MM.1S (cell line): ENCODE data around the gene PHB1.

Experiments used
- DNase-seq: peaks from one replicate; pipeline ENCODE4 v3.0.0-alpha.2; 2015
- H2AFZ ChIP-seq: fragments of 300-600 bp; sonication (generic); 2 replicates; pipeline ENCODE4 v1.6.0; 2016; ENCODE audit warnings: antibody characterized with exemption, low read length
- H3F3A ChIP-seq: fragments of 300-600 bp; sonication (generic); 2 replicates; pipeline ENCODE4 v1.6.1; 2016; ENCODE audit warnings: mild to moderate bottlenecking, antibody characterized with exemption, low read length, moderate library complexity, mixed read lengths; ENCODE audit not compliant: insufficient read depth
- H3K27ac ChIP-seq: fragments of 300-600 bp; sonication (generic); 2 replicates; pipeline ENCODE4 v1.5.1; 2016; ENCODE audit warnings: mild to moderate bottlenecking, low read length
- H3K27me3 ChIP-seq: fragments of 300-600 bp; sonication (generic); replicated peaks from 2 replicates; pipeline ENCODE4 v1.6.0; 2016; ENCODE audit warnings: low read length; ENCODE audit not compliant: insufficient read depth
- H3K36me3 ChIP-seq: fragments of 300-600 bp; sonication (generic); replicated peaks from 2 replicates; pipeline ENCODE4 v1.6.1; 2016; ENCODE audit warnings: mild to moderate bottlenecking, low read length, mixed read lengths; ENCODE audit not compliant: insufficient read depth
- H3K4me1 ChIP-seq: fragments of 300-600 bp; sonication (generic); 2 replicates; pipeline ENCODE4 v1.6.1; 2016; ENCODE audit warnings: low read length, mixed read lengths
- H3K4me2 ChIP-seq: fragments of 300-600 bp; sonication (generic); 2 replicates; pipeline ENCODE4 v1.6.0; 2016; ENCODE audit warnings: low read depth, low read length
- H3K4me3 ChIP-seq: fragments of 300-600 bp; sonication (generic); 2 replicates; pipeline ENCODE4 v1.5.1; 2016; ENCODE audit warnings: low read length, mixed read lengths
- H3K79me2 ChIP-seq: fragments of 300-600 bp; sonication (generic); 2 replicates; pipeline ENCODE4 v1.6.1; 2016; ENCODE audit warnings: mixed run types, low read length, mixed read lengths
- H3K9ac ChIP-seq: fragments of 300-600 bp; sonication (generic); 2 replicates; pipeline ENCODE4 v1.6.1; 2016; ENCODE audit warnings: low read length, mixed read lengths
- H3K9me2 ChIP-seq: fragments of 300-600 bp; sonication (generic); replicated peaks from 2 replicates; pipeline ENCODE4 v1.6.1; 2016; ENCODE audit warnings: mild to moderate bottlenecking, low read length, mixed read lengths; ENCODE audit not compliant: insufficient read depth
- H3K9me3 ChIP-seq: fragments of 300-600 bp; sonication (generic); replicated peaks from 2 replicates; pipeline ENCODE4 v1.6.1; 2016; ENCODE audit warnings: mild to moderate bottlenecking, low read length, mixed read lengths; ENCODE audit not compliant: insufficient read depth
- H4K20me1 ChIP-seq: fragments of 300-600 bp; sonication (generic); 2 replicates; pipeline ENCODE4 v1.6.1; 2016; ENCODE audit warnings: mild to moderate bottlenecking, low read length, moderate library complexity, mixed read lengths; ENCODE audit not compliant: insufficient read depth
- CTCF ChIP-seq: fragments of 300-600 bp; sonication (generic); IDR thresholded peaks from 2 replicates; pipeline ENCODE4 v1.5.1; 2016; ENCODE audit warnings: antibody characterized with exemption, low read length, mixed read lengths
- EZH2 ChIP-seq: fragments of 300-600 bp; sonication (generic); optimal IDR thresholded peaks from 2 replicates; pipeline ENCODE3; 2017; ENCODE audit warnings: low read depth, mild to moderate bottlenecking, antibody characterized with exemption, low read length, mixed read lengths
- EZH2phosphoT487 ChIP-seq: fragments of 300-600 bp; sonication (generic); IDR thresholded peaks from 2 replicates; pipeline ENCODE4 v1.6.1; 2018; ENCODE audit warnings: antibody characterized with exemption, low read length

The PHB1 gene

GRCh38 chr17:49373115-49373514 lies 41.6 kb downstream of the PHB1 start:
- TF ChIP-seq CTCF (no peak), EZH2phosphoT487 (no peak), EZH2 (no peak)
- Histone ChIP-seq H4K20me1 (no peaks in the 10 kb centered on the region), H3K27ac (no peak overlapping the region), H3K4me2 (no peak overlapping the region), H3F3A (no peaks in the 10 kb centered on the region), H2AFZ (no peak overlapping the region), H3K9me3 (no peaks in the 10 kb centered on the region), H3K4me1 (no peaks in the 10 kb centered on the region), H3K9me2 (no peaks in the 10 kb centered on the region), H3K27me3 (no peaks in the 10 kb centered on the region), H3K9ac (no peak overlapping the region), H3K79me2 (no peaks in the 10 kb centered on the region), H3K36me3 (no peaks in the 10 kb centered on the region), H3K4me3 (no peak overlapping the region)
- DNase-seq: no peak

DNA sequence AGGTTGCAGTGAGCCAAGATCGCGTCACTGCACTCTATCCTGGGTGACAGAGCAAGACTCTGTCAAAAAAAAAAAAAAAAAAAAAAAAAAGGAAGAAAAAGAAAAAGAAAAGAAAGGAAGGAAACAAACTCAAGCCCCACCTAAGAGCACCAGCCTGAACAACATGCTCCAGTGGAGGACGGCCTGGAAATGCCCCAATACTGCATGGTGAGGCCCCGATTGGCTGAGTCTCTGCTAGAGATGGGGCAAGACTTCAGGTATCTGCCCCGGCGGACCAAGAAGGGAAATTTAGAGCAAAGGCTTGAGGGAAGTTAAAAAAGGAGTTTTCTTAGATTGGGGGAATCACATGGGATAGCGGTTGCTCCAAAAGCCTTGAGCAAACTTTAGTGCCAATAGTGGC lies 42.3 kb downstream of the PHB1 start:
- no peaks in the 10 kb centered on the region for H3K9me2 ChIP-seq
- no peak overlapping the region for H3K9ac ChIP-seq
- H3K4me3 ChIP-seq: no peak overlapping the region
- H3F3A ChIP-seq: no peaks in the 10 kb centered on the region
- no peak for DNase-seq
- H4K20me1 ChIP-seq: no peaks in the 10 kb centered on the region
- H2AFZ ChIP-seq: no peak overlapping the region
- no peaks in the 10 kb centered on the region for H3K79me2 ChIP-seq
- no peak overlapping the region for H3K4me2 ChIP-seq
- H3K27me3 ChIP-seq: no peaks in the 10 kb centered on the region
- no peaks in the 10 kb centered on the region for H3K36me3 ChIP-seq
- TF ChIP-seq EZH2phosphoT487 (no peak), CTCF (no peak), EZH2 (no peak)
- H3K4me1 ChIP-seq: no peaks in the 10 kb centered on the region
- H3K9me3 ChIP-seq: no peaks in the 10 kb centered on the region
- no peak overlapping the region for H3K27ac ChIP-seq

DNA sequence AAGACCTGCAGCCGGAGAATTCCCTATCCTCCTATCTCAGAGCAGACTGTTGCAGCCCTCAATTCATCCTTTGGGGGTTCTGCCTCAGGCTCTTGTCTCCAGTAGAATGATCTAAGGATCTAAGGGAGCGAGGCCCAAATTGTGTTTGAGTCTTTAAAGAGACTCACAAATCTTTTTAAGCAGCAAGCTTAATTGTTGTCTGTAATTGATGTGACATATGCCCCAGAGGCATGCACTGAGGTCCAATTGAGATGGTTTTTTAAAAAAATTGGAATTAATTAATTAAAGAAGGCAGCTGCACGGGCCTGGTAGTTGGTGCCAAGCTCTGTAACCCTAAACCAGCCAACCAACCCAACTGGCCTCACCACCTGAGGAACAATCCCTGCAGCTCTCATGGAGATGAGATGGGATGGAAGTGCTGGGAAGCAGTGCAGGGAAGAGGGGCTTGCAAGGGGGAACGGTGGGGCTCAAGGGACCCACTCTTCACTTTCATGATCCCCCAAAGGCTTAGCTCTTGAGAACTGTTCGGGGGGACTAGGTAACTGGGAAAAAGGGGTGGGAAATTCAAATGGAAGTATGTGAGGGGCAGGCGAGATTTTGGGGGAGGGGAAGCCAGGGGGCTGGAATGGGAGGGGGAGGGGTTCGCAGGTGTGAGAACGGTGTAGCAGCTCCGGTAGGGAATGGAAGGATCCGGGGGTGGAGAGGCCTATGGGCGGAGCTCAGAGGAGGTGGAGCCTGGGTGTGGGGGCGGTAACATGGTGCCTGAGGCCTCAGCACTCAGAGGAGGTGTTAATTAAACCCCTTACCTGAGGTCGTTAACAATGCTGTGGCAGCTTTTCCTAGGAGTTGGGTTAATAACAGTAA lies 43.5 kb downstream of the PHB1 start:
- no peak overlapping the region for H3K9ac ChIP-seq
- H3K9me3 ChIP-seq: no peaks in the 10 kb centered on the region
- H3K36me3 ChIP-seq: no peaks in the 10 kb centered on the region
- no peak overlapping the region for H2AFZ ChIP-seq
- H3K27me3 ChIP-seq: no peaks in the 10 kb centered on the region
- DNase-seq: no peak
- TF ChIP-seq CTCF: no peak
- no peak for TF ChIP-seq EZH2
- no peak overlapping the region for H3K4me2 ChIP-seq
- H3K4me1 ChIP-seq: peaks cover under 1% of the 10 kb centered on the region; the same call in 1 of the 2 replicates
- no peaks in the 10 kb centered on the region for H3K79me2 ChIP-seq
- H3K27ac ChIP-seq: no peak overlapping the region
- no peaks in the 10 kb centered on the region for H4K20me1 ChIP-seq
- H3K9me2 ChIP-seq: no peaks in the 10 kb centered on the region
- no peaks in the 10 kb centered on the region for H3F3A ChIP-seq
- no peak overlapping the region for H3K4me3 ChIP-seq
